MM.1S (cell line): ENCODE results near the gene SHF.
"Not testable (repeated sequence)": the region's sequence is repeated elsewhere in the genome, so short reads cannot be mapped to it uniquely, and the experiment has no call there.

Experiments
- DNase-seq: peaks from one replicate; pipeline ENCODE4 v3.0.0-alpha.2; 2015
- H2AFZ ChIP-seq: fragments of 300-600 bp; sonication (generic); 2 replicates; pipeline ENCODE4 v1.6.0; 2016; ENCODE audit warnings: antibody characterized with exemption, low read length
- H3F3A ChIP-seq: fragments of 300-600 bp; sonication (generic); 2 replicates; pipeline ENCODE4 v1.6.1; 2016; ENCODE audit warnings: mild to moderate bottlenecking, antibody characterized with exemption, low read length, moderate library complexity, mixed read lengths; ENCODE audit not compliant: insufficient read depth
- H3K27ac ChIP-seq: fragments of 300-600 bp; sonication (generic); 2 replicates; pipeline ENCODE4 v1.5.1; 2016; ENCODE audit warnings: mild to moderate bottlenecking, low read length
- H3K27me3 ChIP-seq: fragments of 300-600 bp; sonication (generic); replicated peaks from 2 replicates; pipeline ENCODE4 v1.6.0; 2016; ENCODE audit warnings: low read length; ENCODE audit not compliant: insufficient read depth
- H3K36me3 ChIP-seq: fragments of 300-600 bp; sonication (generic); replicated peaks from 2 replicates; pipeline ENCODE4 v1.6.1; 2016; ENCODE audit warnings: mild to moderate bottlenecking, low read length, mixed read lengths; ENCODE audit not compliant: insufficient read depth
- H3K4me1 ChIP-seq: fragments of 300-600 bp; sonication (generic); 2 replicates; pipeline ENCODE4 v1.6.1; 2016; ENCODE audit warnings: low read length, mixed read lengths
- H3K4me2 ChIP-seq: fragments of 300-600 bp; sonication (generic); 2 replicates; pipeline ENCODE4 v1.6.0; 2016; ENCODE audit warnings: low read depth, low read length
- H3K4me3 ChIP-seq: fragments of 300-600 bp; sonication (generic); 2 replicates; pipeline ENCODE4 v1.5.1; 2016; ENCODE audit warnings: low read length, mixed read lengths
- H3K79me2 ChIP-seq: fragments of 300-600 bp; sonication (generic); 2 replicates; pipeline ENCODE4 v1.6.1; 2016; ENCODE audit warnings: mixed run types, low read length, mixed read lengths
- H3K9ac ChIP-seq: fragments of 300-600 bp; sonication (generic); 2 replicates; pipeline ENCODE4 v1.6.1; 2016; ENCODE audit warnings: low read length, mixed read lengths
- H3K9me2 ChIP-seq: fragments of 300-600 bp; sonication (generic); replicated peaks from 2 replicates; pipeline ENCODE4 v1.6.1; 2016; ENCODE audit warnings: mild to moderate bottlenecking, low read length, mixed read lengths; ENCODE audit not compliant: insufficient read depth
- H3K9me3 ChIP-seq: fragments of 300-600 bp; sonication (generic); replicated peaks from 2 replicates; pipeline ENCODE4 v1.6.1; 2016; ENCODE audit warnings: mild to moderate bottlenecking, low read length, mixed read lengths; ENCODE audit not compliant: insufficient read depth
- H4K20me1 ChIP-seq: fragments of 300-600 bp; sonication (generic); 2 replicates; pipeline ENCODE4 v1.6.1; 2016; ENCODE audit warnings: mild to moderate bottlenecking, low read length, moderate library complexity, mixed read lengths; ENCODE audit not compliant: insufficient read depth
- EZH2 ChIP-seq: fragments of 300-600 bp; sonication (generic); optimal IDR thresholded peaks from 2 replicates; pipeline ENCODE3; 2017; ENCODE audit warnings: low read depth, mild to moderate bottlenecking, antibody characterized with exemption, low read length, mixed read lengths
- EZH2phosphoT487 ChIP-seq: fragments of 300-600 bp; sonication (generic); IDR thresholded peaks from 2 replicates; pipeline ENCODE4 v1.6.1; 2018; ENCODE audit warnings: antibody characterized with exemption, low read length
- TF ChIP-seq, protein P1 (sequence below): fragments of 300-600 bp; sonication (generic); IDR thresholded peaks from 2 replicates; pipeline ENCODE4 v1.5.1; 2016; ENCODE audit warnings: antibody characterized with exemption, low read length, mixed read lengths

The SHF gene

GRCh38 chr15:45187894-45188830 lies at the start of gene SHF:
TSS of gene SHF (minus strand) at chr15:45187966. CDS start at chr15:45187951, 15 bp downstream.
- Histone ChIP-seq H3K36me3 (no peaks in the 10 kb centered on the region), H3K4me1 (no peaks in the 10 kb centered on the region), H3K9ac (no peak within 1 kb of the TSS), H2AFZ (peak within 1 kb of the TSS; percentile 50), H3K9me2 (no peaks in the 10 kb centered on the region), H3K79me2 (no peaks in the 10 kb centered on the region), H3K27ac (no peak within 1 kb of the TSS), H3K4me2 (peak within 1 kb of the TSS; percentile 67), H3K4me3 (peak within 1 kb of the TSS; percentile 53), H3K9me3 (no peaks in the 10 kb centered on the region), H3F3A (no peaks in the 10 kb centered on the region), H3K27me3 (0 out of 2 replicates have a peak, but pooled peaks cover 4% of the 10 kb centered on the region), H4K20me1 (no peaks in the 10 kb centered on the region)
- TF ChIP-seq, protein P1, sequence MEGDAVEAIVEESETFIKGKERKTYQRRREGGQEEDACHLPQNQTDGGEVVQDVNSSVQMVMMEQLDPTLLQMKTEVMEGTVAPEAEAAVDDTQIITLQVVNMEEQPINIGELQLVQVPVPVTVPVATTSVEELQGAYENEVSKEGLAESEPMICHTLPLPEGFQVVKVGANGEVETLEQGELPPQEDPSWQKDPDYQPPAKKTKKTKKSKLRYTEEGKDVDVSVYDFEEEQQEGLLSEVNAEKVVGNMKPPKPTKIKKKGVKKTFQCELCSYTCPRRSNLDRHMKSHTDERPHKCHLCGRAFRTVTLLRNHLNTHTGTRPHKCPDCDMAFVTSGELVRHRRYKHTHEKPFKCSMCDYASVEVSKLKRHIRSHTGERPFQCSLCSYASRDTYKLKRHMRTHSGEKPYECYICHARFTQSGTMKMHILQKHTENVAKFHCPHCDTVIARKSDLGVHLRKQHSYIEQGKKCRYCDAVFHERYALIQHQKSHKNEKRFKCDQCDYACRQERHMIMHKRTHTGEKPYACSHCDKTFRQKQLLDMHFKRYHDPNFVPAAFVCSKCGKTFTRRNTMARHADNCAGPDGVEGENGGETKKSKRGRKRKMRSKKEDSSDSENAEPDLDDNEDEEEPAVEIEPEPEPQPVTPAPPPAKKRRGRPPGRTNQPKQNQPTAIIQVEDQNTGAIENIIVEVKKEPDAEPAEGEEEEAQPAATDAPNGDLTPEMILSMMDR: no peak
- no peak for TF ChIP-seq EZH2phosphoT487
- no peak for TF ChIP-seq EZH2
- no peak for DNase-seq

DNA sequence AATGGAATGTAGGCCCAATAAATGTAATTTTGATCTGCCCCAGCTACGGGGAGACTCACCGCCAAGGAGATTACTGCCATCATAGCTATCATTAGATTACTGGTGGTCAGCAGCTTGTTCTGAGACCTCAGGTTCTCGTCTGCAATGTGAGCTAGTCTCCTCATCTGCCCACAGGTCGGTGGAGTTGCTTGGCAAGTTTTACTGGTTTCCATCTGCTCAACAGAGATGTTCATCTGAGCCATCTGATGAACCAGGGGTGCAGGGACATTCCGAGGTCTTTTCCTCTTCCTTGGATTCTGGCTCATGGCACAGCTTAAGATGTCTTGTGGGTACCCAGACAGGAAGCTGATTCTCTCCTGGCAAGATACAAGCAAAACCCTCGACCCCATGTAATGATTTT lies 49.0 kb upstream of the SHF start:
- not testable (repeated sequence) for H3K4me2 ChIP-seq, H3K9me3 ChIP-seq, H3K4me3 ChIP-seq, H3F3A ChIP-seq, H3K9me2 ChIP-seq, H3K9ac ChIP-seq, H4K20me1 ChIP-seq, DNase-seq, H3K4me1 ChIP-seq, H3K27me3 ChIP-seq, H3K36me3 ChIP-seq, H2AFZ ChIP-seq, H3K79me2 ChIP-seq, H3K27ac ChIP-seq

GRCh38 chr15:45234562-45235235 lies 46.9 kb upstream of the SHF start:
- H3F3A ChIP-seq: no peaks in the 10 kb centered on the region
- no peaks in the 10 kb centered on the region for H3K36me3 ChIP-seq
- no peak overlapping the region for H3K9ac ChIP-seq
- no peaks in the 10 kb centered on the region for H4K20me1 ChIP-seq
- H3K27ac ChIP-seq: no peak overlapping the region
- H3K9me3 ChIP-seq: no peaks in the 10 kb centered on the region
- H2AFZ ChIP-seq: no peak overlapping the region
- H3K27me3 ChIP-seq: no peaks in the 10 kb centered on the region
- TF ChIP-seq EZH2phosphoT487 (no peak), EZH2 (no peak)
- TF ChIP-seq, protein P1: no peak
- DNase-seq: no peak
- no peak overlapping the region for H3K4me2 ChIP-seq
- H3K9me2 ChIP-seq: no peaks in the 10 kb centered on the region
- H3K4me1 ChIP-seq: no peaks in the 10 kb centered on the region
- H3K79me2 ChIP-seq: no peaks in the 10 kb centered on the region
- no peak overlapping the region for H3K4me3 ChIP-seq
